GM19328 (cell line): ENCODE results near the gene KLHL17.
"Not testable (repeated sequence)": the region's sequence is repeated elsewhere in the genome, so short reads cannot be mapped to it uniquely, and the experiment has no call there.

Experiments used
- ATAC-seq: cut with Tn5 transposase; IDR thresholded peaks from one replicate; pipeline ENCODE4 v1.9.1; 2021; ENCODE audit warnings: mild to moderate bottlenecking, moderate library complexity; ENCODE audit not compliant: unreplicated experiment

KLHL17 gene

DNA sequence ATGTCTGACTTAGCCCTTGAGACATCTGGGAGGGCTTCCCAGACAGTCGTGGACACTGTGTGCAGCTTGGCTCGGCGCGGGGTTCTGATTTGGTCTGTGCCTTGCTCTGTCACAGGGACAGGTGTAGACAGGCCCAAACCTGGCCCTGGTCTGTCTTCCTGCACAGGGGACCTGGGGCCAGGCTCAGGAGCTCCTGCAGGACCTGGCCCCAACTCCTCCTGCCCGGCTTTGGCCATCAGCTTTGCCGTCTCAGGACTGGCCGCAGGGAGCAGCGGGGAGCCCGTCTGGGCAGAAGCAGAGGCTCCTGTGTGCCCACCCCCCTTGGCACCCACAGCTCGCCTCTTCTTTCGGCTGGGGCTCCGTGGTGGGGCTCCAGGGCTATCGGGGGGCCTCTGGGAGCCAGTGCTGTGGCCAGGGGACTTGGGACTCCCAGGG, 19.8 kb downstream of the KLHL17 start:
- ATAC-seq, result no peak

DNA sequence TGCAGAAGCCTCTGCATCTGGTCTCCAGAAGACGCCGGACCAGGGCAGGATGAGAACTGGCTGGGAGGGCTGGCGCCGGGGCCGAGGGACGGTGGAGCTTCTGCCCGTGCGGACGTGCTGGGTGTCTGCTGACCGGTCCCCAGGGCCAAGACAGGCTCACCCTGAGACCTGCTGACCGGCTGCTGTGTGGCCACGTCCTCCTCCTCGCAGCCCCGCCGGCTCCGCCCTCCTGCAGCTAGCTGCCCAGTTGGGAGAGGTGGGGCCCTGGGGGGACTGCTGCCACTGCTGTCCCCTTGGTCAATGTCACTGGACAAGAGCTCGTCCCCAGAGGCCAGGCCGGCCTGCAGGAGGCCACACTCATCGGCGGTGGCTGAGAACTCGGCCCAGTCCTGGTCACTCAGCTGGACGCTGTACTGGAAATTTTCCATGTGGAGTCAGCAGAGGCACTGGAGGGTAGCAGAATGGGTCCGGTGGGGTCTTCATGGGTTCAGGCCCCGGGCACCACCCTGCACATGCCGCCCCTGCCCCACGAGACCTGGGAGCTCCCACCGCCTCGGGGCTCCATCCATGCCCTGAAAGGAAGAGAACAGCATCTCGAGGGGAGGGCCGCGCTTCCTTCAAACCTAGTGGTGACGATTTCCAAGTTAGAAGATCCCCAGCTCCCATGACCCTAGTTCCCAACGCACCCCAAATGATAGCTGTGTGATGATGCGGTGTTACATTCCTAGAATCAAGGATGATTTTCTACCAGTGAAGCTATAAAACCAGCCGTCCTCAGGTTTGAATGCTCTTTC, 20.4 kb downstream of the KLHL17 start:
- no peak for ATAC-seq

DNA sequence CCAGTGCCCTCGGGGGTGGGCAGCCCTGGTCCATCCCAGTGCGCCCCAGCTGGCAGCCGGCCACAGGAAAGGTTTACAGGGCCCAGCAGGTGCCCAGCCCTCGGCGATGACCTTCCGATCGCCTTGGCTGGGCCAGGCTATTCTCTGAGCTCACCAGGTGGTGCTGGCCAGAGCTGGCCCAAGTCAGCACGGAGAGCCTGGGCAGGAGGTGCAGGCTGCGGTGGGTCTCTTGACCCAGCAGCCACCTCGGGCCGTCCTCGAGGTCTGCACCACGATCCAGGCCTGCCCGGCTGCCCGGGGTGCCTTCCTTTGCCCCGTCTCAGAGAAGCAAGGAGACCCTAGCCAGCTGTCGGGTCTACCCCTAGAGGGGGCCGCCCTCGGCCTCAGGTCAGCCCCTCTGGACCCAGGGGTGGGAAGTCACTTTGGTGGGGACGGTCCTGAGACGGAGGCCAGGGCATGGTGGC, 21.1 kb downstream of the KLHL17 start:
- no peak for ATAC-seq

DNA sequence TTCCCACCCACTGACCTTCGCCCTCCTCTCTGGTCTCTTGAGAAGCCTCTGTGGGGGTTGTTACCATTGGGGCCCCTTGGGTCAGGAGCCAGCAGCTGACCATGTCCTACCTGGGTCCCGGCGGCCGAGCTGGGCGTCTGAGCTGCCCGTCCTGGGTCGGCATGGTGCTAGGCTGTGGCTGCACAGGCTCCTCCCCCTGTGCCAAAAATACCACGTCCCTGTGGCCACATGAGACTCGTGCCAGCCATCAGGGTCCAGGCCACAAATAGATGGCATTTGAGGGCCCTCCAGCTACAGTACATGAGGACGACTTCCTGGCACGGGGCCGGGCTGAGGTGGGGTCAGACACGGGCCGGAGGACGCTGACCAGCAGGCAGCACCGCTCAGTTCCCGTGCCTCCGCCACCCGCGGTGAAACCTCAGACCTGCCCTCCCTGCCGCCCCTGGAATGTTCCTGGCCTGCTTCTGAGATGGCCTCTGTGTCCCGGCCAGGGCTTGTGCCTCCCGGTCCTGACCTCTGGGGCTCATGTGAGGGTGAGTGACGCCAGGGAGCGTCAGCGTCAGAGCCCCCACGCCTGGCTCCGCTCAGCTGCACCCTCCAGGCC, 21.7 kb downstream of the KLHL17 start, which contains the start of gene PERM1:
PERM1 (minus strand) TSS at position 139 of the 604 bp plus-strand sequence. CDS start 1,064 bp downstream, outside the sequence.
- no peak for ATAC-seq

DNA sequence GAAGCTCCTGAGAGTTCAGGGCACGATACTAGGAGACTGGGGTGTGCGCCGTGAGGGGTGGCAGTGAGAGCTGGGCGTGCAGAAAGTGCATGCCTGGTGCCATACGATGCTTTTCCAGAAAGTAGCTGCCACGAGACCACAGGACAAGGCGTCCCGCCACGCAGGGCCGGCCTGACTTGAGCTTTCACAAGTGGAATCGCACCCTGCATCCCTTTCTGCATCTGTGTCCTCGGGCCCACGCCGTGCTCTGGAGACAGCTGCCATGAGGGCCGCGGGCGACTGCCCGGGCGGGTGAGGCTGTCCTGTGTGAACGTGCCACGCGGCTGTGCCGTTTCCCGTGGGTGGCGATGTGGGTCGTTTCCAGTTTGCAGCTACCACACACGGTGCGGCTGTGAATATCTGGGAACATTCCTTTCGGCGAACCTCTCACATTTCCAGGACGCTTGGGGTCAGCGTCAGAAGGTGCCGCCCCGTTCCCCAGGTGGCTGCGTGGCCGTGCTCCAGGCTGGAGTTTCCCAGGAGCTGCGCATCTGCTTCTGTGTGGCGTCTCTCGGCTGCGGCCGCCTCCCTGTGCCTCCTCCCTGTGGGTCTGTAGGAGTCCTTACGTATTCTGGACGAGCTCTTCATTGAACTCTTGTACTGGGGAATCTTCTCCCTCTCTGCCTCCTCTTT, 22.5 kb downstream of the KLHL17 start:
- ATAC-seq, result no peak

DNA sequence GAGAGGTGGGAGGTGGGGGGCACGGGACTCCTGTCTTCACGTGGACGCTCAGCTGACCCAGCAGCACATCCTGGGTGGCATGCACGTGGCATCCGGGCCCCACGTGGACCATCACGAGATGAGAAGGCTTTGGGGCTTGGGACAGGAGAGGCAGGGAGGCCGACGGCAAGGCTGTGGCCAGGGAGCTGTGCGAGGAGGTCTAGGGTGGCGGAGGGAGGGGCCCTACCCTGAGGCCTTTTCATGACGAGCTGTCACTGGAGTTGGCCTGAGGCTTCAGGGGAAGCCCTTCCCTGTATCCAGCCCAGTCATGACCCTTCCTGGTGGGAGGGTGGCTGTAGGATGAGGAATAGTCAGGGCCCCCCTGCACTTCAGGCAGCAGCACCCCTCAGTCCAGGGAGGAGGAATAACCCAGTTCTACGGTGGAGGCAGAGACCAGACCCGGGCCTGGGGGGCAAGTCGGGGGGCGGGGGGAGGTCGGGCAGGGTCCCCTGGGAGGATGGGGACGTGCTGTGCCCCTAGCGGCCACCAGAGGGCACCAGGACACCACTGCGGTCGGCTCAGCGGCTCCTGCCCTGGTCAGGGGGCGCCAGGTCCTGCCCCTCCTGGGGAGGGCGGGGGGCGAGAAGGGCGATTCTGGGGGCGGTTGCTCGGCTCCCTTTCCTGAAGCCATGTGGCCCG, 23.6 kb downstream of the KLHL17 start:
- ATAC-seq, result no peak

DNA sequence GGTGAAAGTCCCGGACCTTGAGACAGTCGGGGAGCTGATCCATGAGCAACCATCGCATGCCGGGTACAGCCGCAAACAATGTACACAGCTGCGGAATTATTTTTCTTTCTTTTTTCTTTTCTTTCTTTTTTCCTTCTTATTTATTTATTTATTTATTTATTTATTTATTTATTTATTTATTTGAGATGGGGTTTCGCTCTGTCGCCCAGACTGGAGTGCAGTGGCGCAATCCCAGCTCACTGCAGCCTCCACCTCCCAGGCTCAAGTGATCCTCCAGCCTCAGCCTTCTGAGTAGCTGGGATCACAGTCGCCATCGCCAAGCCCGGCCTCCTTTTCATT, 24.1 kb downstream of the KLHL17 start:
- no peak for ATAC-seq

DNA sequence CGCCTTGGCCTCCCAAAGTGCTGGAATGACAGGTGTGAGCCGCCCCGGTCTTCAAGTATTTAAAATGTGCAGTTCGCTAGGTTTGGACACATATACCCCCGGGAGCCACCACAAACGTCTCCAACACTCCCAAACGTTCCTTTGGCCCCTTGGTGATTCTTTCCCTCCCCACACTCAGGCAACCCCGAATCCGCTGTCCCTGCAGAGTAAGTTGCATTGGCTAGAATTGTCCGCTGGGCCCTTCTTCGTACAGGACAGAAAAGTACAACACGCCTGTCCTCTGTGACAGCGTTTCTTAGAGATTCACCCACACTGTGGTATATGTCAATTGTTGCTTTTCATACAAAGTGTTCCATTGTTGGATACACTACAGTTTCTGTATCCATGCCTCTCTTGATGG, 24.7 kb downstream of the KLHL17 start:
- no peak for ATAC-seq

DNA sequence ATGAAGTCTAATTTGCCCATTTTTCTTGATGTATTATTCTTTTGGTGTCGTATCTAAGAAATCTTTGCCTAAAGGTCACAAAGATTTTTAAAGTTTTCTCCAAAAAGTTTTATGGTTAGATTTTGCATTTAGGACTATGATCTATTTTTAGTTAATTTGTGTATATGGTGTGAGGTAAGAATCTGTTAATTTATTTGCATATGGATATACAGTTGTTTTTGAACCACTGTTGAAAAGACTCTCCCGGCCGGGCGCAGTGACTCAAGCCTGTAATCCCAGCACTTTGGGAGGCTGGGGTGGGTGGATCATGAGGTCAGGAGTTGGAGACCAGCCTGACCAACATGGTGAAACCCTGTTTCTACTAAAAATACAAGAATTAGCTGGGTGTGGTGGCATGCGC, 27.7 kb downstream of the KLHL17 start:
- ATAC-seq, result not testable (repeated sequence)

DNA sequence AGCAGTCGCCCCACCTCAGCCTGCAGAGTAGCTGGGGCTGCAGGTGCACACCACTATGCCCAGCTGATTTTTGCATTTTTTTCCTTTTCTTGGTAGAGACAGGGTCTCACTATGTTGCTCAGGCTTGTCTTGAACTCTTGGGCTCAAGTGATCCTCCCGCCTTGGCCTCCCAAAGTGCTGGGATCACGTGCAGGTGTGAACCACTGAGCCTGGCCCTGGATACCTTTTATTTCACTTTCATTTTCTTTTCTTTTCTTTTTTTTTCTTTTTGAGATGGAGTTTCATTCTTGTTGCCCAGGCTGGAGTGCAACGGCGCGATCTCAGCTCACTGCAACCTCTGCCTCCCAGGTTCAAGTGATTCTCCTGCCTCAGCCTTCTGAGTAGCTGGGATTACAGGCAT, 30.9 kb downstream of the KLHL17 start:
- ATAC-seq, result not testable (repeated sequence)

DNA sequence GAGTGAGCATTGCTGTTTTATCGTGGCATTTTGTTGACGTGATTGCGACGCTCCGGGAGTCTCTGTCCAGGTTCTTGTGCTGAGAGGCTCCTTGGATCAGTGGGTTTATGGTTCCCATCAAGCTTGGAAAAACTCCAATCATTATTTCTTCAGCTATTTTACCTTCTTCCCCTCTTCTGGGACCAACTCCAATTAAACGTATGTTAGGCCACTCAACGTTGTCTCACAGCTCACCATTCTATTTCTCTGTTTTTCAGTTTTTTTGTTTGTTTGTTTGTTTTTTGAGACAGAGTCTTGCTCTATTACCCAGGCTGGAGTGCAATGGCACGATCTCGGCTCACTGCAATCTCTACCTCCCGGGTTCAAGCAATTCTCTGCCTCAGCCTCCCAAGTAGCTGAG, 31.5 kb downstream of the KLHL17 start:
- ATAC-seq, result no peak

DNA sequence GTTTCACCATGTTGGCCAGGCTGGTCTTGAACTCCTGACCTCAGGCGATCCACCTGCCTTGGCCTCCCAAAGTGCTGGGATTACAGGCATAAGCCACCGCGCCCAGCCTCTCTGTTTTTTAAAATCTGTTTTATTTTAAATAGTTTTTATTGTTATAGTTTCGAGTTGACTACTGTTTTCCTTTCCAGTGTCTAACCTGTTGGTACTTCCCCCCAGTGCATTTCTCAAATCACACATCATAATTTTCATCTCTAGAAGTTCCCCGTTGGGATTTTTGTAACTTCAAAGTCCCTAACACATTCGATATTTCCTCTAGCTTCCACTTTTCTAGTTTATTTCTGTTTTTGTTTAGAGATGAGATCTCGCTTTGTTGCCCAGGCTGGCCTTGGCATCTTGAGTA, 32.0 kb downstream of the KLHL17 start:
- no peak for ATAC-seq

DNA sequence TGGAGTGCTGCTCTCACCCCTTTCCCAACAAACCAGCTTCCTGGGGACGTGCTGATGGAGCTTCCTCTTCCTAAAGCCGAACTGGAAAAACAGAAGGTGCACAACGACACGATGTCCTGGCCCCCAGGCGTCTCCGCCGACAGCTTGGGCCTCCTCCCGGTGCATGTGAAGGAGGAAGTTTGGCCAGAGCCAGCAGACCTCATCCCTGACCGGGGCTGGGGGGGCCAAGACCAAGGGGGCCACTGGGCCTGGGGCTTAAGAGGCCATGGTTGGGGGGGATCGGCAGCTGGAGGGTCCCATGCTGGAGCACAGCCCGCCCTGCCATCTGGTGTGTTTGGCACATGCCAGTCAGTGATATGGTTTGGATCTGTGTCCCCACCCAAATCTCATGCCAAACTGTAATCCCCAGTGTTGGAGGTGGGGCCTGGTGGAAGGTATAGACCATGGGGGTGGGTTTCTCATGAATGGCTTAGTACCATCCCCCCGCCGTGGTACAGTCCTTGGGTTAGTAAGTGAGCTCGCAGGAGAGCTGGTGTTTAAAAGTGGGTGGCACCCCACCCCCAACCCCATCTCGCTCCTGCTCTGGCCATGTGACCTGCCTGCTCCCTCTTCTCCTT, 33.1 kb downstream of the KLHL17 start:
- no peak for ATAC-seq

DNA sequence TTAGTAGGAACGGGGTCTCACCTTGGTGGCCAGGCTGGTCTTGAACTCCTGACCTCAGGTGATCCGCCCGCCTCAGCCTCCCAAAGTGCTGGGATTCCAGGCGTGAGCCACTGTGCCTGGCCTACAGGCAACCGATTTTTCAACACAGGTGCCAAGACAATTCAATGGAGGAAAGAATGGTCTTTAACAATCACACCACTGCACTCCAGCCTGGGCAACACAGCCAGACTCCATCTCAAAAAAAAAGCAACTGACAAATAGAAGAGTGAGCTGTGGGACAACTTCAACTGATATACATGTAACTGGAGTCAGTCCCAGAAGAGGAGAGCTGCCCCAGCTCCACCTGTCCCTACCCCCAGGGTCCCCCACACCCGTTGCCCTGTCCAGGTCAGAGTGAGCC, 34.2 kb downstream of the KLHL17 start:
- ATAC-seq, result not testable (repeated sequence)

DNA sequence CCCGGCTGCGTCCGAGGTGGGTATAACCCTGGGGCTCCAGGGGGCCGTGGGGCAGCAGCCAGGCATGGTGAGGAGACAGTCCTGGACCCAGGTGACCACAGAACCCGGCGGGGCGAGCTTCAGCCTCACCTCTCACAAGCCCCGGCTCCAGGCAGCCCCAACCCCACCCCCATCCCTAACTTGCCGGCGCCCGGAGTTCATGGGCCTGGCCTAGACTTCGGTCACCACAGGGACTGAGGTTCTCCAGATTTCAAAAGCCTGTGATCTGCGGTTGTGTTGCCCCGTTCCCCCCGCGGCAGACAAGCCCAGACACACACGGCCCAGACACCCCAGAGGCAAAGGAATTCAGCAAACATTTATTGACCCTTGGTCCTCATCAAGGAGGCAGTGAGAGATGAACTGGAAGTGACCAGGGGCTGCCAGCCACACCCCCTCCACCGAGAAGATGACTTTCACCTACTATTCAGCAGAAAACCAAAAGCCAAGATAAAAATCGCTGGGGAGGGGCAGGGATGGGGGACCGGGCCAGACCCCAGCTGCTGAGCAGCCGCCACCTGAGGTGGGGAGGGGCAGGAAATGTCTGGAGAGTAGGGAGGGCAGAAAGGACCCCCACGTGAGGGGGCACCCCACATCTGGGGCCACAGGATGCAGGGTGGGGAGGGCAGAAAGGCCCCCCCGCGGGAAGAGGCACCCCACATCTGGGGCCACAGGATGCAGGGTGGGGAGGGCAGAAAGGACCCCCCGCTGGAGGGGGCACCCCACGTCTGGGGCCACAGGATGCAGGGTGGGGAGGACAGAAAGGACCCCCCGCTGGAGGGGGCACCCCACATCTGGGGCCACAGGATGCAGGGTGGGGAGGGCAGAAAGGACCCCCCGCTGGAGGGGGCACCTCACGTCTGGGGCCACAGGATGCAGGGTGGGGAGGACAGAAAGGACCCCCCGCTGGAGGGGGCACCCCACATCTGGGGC, 35.6 kb downstream of the KLHL17 start:
- ATAC-seq, result no peak

DNA sequence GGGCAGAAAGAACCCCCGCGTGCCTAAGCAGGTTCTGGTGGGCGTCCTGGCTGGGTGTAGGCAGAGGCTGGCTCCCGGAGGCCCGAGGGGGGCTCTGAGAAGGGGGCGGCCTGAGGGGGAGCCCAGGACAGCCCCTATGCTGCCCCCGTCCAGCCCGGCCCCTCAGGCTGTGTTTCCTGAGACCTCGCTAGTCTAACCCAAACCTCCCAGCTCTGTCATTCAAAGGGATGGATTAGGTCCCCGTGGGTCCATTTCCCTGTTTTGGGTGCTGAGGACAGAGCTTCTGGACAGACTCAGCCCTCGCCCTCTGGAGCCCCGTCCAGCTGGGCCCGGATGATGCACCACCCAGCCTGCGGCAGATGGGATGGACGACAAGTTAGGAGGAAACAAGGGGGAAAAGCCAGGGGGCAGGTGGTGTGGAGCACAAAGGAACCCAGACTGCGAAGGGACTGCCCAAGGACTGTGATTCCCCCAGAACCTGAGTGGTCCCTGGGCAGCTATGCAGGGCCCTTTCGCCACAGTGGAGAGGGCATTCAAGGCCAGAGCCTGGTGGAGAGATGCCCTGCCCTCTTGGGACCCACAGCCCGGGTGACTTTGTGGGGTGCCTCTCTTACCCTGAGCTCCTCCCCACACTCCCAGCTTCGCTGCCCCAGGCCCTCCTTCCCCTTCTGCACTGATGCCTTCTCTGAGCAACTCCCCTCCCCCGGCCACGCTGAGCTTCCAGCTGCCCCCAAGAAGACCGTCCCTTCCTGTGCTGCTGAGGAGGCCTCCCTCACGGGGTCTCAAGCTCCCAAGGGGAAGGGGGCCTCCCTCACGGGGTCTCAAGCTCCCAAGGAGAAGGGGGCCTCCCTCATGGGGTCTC, 36.7 kb downstream of the KLHL17 start:
- no peak for ATAC-seq

DNA sequence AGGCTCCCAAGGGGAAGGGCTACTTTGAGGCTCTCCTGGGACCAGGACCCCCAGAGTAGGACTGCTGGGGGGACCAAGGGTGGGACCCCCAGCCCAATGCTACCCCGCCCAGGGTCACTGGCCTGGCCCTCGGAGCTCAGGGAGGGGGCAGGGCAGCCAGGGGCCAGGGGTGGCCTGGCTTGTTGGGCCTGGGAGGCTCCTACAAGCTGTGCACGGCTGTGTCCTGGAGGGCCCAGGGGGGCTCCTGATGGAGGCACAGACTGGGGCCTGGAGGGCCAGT, 37.3 kb downstream of the KLHL17 start:
- no peak for ATAC-seq

DNA sequence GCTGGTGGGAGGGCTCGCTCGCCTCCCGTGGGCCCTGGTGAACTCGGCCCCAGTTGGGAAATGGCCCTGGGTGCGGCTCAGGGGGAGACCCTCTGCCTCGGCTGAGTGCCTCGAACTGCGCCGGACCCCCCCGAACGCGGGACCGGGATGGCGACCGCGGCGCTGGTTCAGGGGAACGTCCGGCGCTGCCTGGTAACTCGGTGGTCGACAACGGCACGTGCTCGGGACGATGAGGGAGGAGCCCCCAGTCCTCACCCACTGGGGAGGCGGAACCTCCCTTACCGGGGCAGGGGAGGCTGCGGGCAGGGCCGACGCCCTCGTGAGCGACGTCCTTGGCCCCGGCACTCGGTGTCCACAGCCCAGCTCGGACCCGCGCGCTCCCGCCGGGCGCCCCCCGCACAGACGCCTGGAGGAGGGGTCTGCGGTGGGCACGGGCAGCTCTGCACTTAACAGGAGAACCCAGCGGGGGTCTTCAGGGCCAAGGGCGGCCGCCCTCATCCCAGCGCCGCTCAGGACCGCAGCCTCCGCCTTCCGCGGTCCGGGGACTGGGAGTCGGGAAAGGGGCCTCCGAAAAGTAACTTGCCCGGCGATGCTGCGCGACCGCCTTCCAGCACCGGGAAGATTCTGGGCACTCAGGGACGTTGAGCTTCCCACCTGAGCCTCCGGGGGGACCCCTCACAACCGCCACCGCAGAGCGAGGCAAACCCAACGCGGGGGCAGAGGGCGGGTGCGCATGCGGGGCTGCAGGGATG, 37.8 kb downstream of the KLHL17 start:
- ATAC-seq, result no peak

DNA sequence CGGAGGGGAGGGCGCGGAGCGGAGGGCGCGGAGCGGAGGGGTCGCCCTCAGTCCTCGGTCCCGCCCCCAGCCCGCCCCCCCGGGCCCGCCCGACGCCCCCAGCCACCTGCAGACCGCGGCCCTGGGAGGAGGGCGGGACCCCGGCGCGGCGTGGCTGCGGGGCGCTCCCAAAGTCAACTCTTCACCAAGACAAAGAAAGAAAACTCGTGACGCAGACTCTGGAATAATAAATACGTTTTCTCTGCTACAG, 38.3 kb downstream of the KLHL17 start:
- no peak for ATAC-seq
